ENCODE results near the gene KCNMA1. TPM values are rescaled to one million over a fixed set of nuclear protein-coding genes. Genes with fewer than 3 reads are reported as not detected.

The KCNMA1 gene
- total and polyA plus RNA-seq, 9 of the 15 experiments (the other 6 are each of a cell fraction or from before 2014, with no cell fraction given): 0.01 to 0.95 (median 0.15) TPM; not detected in 4

DNA sequence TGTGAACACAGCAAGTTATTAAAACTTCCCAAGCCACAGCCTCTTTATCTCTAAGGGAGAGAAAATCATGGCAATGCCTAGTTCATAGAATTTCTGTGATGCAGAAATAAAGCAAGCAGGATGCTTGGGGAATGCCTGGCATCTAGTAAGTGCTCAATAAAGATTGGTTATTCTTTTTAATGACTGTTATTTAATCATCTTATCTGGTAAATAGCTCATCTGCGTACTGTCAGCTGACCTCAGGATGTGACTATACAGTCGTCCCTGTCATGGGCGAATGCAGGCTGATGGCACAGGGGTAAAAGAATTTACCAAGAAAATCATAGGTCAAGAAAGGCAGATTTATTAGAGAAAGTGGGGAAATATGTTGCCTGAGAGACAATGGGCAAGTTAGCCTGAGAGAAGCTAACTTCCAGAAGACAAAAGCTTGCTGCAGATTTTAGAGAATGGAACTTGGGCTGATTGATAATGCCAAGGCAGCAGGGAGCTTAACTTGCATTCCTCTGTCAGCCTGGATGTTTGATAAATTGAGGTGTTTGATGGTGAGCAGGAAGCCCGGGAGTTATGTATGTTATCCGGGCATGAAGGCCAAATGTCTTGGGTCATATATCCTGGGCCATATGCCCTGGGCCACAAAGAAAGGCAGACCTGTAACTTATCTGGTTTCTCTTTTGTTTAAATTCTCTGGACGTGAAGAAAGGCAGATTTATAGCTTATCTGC, 126.0 kb downstream of the KCNMA1 start:
- Histone ChIP-seq H2AFZ (ENCODE audit: low read depth, low read length) (no peak overlapping the region), H3K36me3 (ENCODE audit: control insufficient read depth, insufficient read depth, low read length) (no peaks in the 10 kb centered on the region), H3K4me1 (replicated peaks in 1 of 2; ENCODE audit: control insufficient read depth in 2 of 2, insufficient read depth in 2 of 2, low read length in 2 of 2) (no peaks in the 10 kb centered on the region), H3K9me3 (replicated peaks; ENCODE audit: control insufficient read depth, insufficient read depth, low read depth, low read length) (no peaks in the 10 kb centered on the region), H3K9ac (ENCODE audit: insufficient read depth in 1 of 2, low read depth in 2 of 2, low read length in 2 of 2) (no peak overlapping the region), H3K79me2 (ENCODE audit: control insufficient read depth, insufficient read depth, low read length) (no peaks in the 10 kb centered on the region), H3K27me3 (ENCODE audit: control insufficient read depth in 2 of 2, insufficient read depth in 2 of 2, low read length in 2 of 2) (peaks cover 5 to 23% of the 10 kb centered on the region in 2 experiments; a peak in 4 of 5 replicates), H3K27ac (ENCODE audit: extremely low read depth, low read depth, low read length) (no peak overlapping the region), H4K20me1 (replicated peaks; ENCODE audit: control insufficient read depth, insufficient read depth, low read length) (no peaks in the 10 kb centered on the region), H3K9me1 (ENCODE audit: control insufficient read depth, insufficient read depth, low read length) (no peaks in the 10 kb centered on the region), H3K4me2 (ENCODE audit: insufficient read depth, low read length) (no peak overlapping the region), H3K4me3 (no peak overlapping the region)
- POLR2A ChIA-PET: interaction anchor here (0.7 to 0.8 kb wide), 2 partner anchors 28 to 200 kb away, joined by 3 read pairs; no protein-coding TSS in a partner anchor
- BruUV-seq (replicated peaks): no TSS peak
- under 1% methylated on average over 6 of the region's 6 CpGs for WGBS (ENCODE audit: insufficient coverage, low coverage, missing lambda C conversion rate)
- DNase-seq (ENCODE audit: extremely low read depth in 1 of 4, low spot score in 3 of 4): no peak
- TF ChIP-seq, protein P1, sequence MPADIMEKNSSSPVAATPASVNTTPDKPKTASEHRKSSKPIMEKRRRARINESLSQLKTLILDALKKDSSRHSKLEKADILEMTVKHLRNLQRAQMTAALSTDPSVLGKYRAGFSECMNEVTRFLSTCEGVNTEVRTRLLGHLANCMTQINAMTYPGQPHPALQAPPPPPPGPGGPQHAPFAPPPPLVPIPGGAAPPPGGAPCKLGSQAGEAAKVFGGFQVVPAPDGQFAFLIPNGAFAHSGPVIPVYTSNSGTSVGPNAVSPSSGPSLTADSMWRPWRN (IDR thresholded peaks at IDR 0.05; ENCODE audit: low read depth): no peak
- TF ChIP-seq ZNF217 (CRISPR knock-in tag; IDR thresholded peaks at IDR 0.05) (no peak), BRCA1 (IDR thresholded peaks at IDR 0.05) (no peak), BRCA1 (CRISPR knock-in tag; IDR thresholded peaks at IDR 0.05) (no peak), ZBTB26 (CRISPR knock-in tag; IDR thresholded peaks at IDR 0.05) (no peak), SMARCA4 (IDR thresholded peaks at IDR 0.05) (no peak), FOXM1 (IDR thresholded peaks at IDR 0.05; ENCODE audit: low read depth) (no peak), FOXM1 (CRISPR knock-in tag; IDR thresholded peaks at IDR 0.05; ENCODE audit: low read depth) (no peak), TCF7 (IDR thresholded peaks at IDR 0.05; ENCODE audit: borderline replicate concordance) (no peak), MAFF (IDR thresholded peaks at IDR 0.05; ENCODE audit: low read length) (no peak), ZNF561 (CRISPR knock-in tag; conservative IDR thresholded peaks at IDR 0.05) (no peak)
- TF ChIP-seq, protein P2, sequence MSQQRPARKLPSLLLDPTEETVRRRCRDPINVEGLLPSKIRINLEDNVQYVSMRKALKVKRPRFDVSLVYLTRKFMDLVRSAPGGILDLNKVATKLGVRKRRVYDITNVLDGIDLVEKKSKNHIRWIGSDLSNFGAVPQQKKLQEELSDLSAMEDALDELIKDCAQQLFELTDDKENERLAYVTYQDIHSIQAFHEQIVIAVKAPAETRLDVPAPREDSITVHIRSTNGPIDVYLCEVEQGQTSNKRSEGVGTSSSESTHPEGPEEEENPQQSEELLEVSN (IDR thresholded peaks at IDR 0.05; ENCODE audit: borderline replicate concordance in 1 of 2, extremely low read depth in 1 of 2, insufficient read depth in 1 of 2, insufficient read length in 1 of 2, low read depth in 1 of 2, low read length in 1 of 2, poor library complexity in 1 of 2, severe bottlenecking in 1 of 2): no peak
- CTCF ChIA-PET (ENCODE audit: low intra/inter-chr PET ratio): no interaction called here
- no peak for FAIRE-seq
- in situ Hi-C loops (cut with MboI) (no loop called here), intact Hi-C loops (cut with micrococcal nuclease) (no loop called here)
- ATAC-seq: no peak
